Small intestine (tissue), 7 donors: ENCODE data around the gene B9D1. TPM values are rescaled to one million over a fixed set of nuclear protein-coding genes. Genes with fewer than 3 reads are reported as not detected.

Experiments
- DNase-seq, 2 donors: peaks; one replicate each; pipeline versions ENCODE4 v3.0.0 to v3.0.0-alpha.2; 2013
- FAIRE-seq: peaks from 2 replicates; lab custom pipeline; 2012; peaks lifted over from hg19 to GRCh38; lab: Jason Lieb, UNC
- H3K27ac ChIP-seq, 3 donors: one replicate each; pipeline ENCODE4 v1.5.1; 2013; ENCODE audit warnings: low read length in 2 of 3, mild to moderate bottlenecking in 2 of 3, control low read depth in 1 of 3, inconsistent platforms in 1 of 3, low read depth in 1 of 3, moderate library complexity in 1 of 3
- H3K27me3 ChIP-seq, 3 donors: one replicate each; pipeline ENCODE4 v1.6.1; 2013; ENCODE audit warnings: low read length in 3 of 3, inconsistent platforms in 1 of 3; ENCODE audit not compliant: control insufficient read depth in 3 of 3, insufficient read depth in 3 of 3
- H3K36me3 ChIP-seq, 3 donors: one replicate each; pipeline ENCODE4 v1.6.1; 2013; ENCODE audit warnings: low read length in 3 of 3, inconsistent platforms in 1 of 3, low read depth in 1 of 3, mild to moderate bottlenecking in 1 of 3, moderate library complexity in 1 of 3; ENCODE audit not compliant: control insufficient read depth in 3 of 3, insufficient read depth in 2 of 3
- H3K4me1 ChIP-seq, 3 donors: one replicate each; pipeline ENCODE4 v1.6.1; 2013; ENCODE audit warnings: low read length in 2 of 3, inconsistent platforms in 1 of 3, low read depth in 1 of 3, mild to moderate bottlenecking in 1 of 3, moderate library complexity in 1 of 3; ENCODE audit not compliant: control insufficient read depth in 3 of 3, insufficient read depth in 2 of 3
- H3K4me3 ChIP-seq, 3 donors: one replicate each; pipeline ENCODE4 v1.5.1; 2013; ENCODE audit warnings: low read length in 3 of 3, control low read depth in 1 of 3, inconsistent platforms in 1 of 3, low read depth in 1 of 3, mild to moderate bottlenecking in 1 of 3, moderate library complexity in 1 of 3
- H3K9me3 ChIP-seq, 2 donors: one replicate each; pipeline ENCODE4 v1.6.1; 2013; ENCODE audit warnings: low read depth in 1 of 2, low read length in 1 of 2; ENCODE audit not compliant: control insufficient read depth in 2 of 2, insufficient read depth in 1 of 2
- WGBS, 3 donors: extraction: QIAGEN DNeasy Blood & Tissue Kit; methylation state at CpG; one replicate each; pipeline ENCODE4 v1.1.7; 2013; 5-methylcytosine and 5-hydroxymethylcytosine counted together
- polyA plus RNA-seq, 4 donors: library from polyadenylated mRNA; stranded (reverse) in 3 of 4; unstranded in 1 of 4; fragments of 200-250 nt in 3 of 4; fragments of 120-200 nt in 1 of 4; gene quantifications; one replicate each; pipeline versions ENCODE4 v1.2.1 to v1.2.3, GENCODE V29; 2013
- donor health status: healthy with polysubstance abuse.
- donor health status: control.
- donor health status: control.
- donor health status: Bipolar disorder and iron deficiency.
- donor health status: healthy.

B9D1 gene
- polyA plus RNA-seq, 4 donors = 2.2 to 18.1 (median 12.9) TPM

DNA sequence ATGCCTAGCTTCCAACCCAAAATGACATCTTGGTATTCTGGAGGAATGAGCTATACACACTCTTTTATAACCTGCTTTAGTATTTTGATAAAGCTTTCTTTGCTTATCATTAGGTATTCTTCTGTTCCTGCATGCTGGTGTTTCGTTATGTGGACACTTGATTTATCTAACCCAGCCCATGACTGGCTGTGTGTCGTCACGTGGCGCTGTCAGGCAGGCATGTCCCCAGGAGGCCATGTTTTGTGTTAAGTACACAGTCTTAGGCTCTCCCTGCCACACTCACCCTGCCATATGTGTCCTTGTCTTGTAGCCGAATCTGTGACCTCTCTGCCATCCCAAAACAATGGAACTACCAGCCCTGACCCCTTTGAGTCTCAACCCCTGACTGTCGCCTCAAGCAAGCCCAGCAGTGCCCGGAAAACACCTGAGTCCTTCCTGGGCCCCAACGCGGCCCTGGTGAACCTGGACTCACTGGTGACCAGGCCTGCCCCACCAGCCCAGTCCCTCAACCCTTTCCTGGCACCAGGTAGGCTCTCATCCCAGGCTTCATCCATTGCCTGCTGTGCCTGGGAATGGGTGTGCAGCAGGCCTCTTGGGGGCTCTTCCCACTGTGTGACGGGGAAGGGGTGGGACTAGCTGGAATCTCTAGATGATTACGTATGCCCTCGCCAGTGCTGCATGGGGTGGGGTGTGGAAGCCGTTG, 30.8 kb downstream of the B9D1 start:
- no peak for FAIRE-seq
- DNase-seq = no peak

DNA sequence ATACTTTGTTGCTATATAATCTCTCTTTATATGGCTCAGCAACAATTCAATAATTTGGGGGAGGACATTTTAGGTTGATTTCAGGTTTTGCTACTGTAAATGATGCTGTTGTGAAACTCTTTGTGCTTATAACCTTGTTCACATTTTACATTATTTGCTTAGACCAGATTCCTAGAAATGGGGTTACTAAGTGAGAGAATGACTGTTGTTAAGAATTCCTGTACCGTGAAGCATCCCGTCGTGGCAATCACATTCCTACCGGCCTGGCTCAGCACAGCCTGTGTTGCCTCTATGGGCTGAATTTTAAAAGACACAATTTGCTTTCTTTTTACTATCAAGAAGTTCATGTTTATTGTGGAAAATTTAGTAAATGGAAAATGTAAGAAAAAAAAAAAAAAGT, 31.4 kb downstream of the B9D1 start:
- DNase-seq = no peak
- Histone ChIP-seq H3K27ac (no peak overlapping the region), H3K9me3 (no peaks in the 10 kb centered on the region), H3K27me3 (no peaks in the 10 kb centered on the region), H3K4me3 (no peak overlapping the region), H3K4me1 (peaks cover 0 to 4% (median 0%) of the 10 kb centered on the region in 3 donors), H3K36me3 (peaks cover 0 to 68% (median 2%) of the 10 kb centered on the region in 3 donors)
- no peak for FAIRE-seq
- 84 to 94% (median 92%) methylated on average over 4 of the region's 4 CpGs for WGBS, 3 donors

More for the DNA sequence above, 30.8 kb downstream of the B9D1 start:
- H3K36me3 ChIP-seq = peaks cover 0 to 74% (median 2%) of the 10 kb centered on the region in 3 donors
- WGBS, 3 donors = 91 to 95% (median 94%) methylated on average over 13 of the region's 13 CpGs
- no peak overlapping the region for H3K4me3 ChIP-seq
- peaks cover 0 to 10% (median 0%) of the 10 kb centered on the region in 3 donors for H3K4me1 ChIP-seq
- no peak overlapping the region for H3K27ac ChIP-seq
- H3K27me3 ChIP-seq = no peaks in the 10 kb centered on the region
- no peaks in the 10 kb centered on the region for H3K9me3 ChIP-seq

DNA sequence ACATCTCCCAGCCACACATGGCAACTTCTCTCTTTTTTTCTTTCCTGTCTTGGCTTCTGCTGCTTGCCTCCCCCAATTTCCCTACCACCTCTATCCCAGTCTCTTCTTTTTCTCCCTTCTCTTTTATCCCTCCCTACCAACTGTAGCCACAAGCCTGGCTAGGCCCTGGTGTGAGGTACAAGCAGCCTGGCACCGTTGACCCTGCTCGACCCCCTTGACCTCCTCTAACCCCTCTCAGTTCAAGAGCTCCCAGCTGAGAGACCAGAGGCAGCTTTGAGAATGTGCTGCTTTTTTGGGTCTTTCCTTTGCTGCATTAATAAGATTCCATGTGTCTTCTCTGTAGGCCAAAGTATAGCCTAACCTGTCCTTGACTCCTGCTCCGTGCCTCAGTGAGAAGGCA, 32.3 kb downstream of the B9D1 start:
- 79 to 84% (median 82%) methylated on average over 3 of the region's 3 CpGs for WGBS, 3 donors
- DNase-seq = no peak
- Histone ChIP-seq H3K4me1 (peaks cover 0 to 3% (median 0%) of the 10 kb centered on the region in 3 donors), H3K27me3 (no peaks in the 10 kb centered on the region), H3K4me3 (no peak overlapping the region), H3K9me3 (no peaks in the 10 kb centered on the region), H3K27ac (no peak overlapping the region), H3K36me3 (peaks cover 0 to 61% (median 2%) of the 10 kb centered on the region in 3 donors)
- no peak for FAIRE-seq

DNA sequence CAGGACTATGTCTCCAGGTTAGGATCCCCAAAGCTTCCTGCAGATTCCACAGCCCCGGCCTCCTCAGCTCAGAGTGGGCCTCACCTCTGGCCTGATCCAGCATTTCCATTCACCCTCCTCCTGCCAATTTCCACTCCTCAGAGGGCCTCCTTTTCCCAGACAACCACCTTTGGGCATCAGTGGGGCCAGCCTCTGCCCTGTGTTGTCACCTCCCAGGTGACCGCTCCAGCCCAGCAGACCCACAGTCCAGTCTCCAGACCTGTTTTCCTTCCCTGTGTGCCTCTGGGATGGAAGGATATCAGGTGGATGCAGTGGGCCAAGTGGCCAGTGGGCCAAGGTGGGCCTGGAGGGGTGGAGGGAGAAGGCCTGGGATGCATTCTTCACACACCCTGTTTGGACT, 32.7 kb downstream of the B9D1 start:
- no peak for FAIRE-seq

DNA sequence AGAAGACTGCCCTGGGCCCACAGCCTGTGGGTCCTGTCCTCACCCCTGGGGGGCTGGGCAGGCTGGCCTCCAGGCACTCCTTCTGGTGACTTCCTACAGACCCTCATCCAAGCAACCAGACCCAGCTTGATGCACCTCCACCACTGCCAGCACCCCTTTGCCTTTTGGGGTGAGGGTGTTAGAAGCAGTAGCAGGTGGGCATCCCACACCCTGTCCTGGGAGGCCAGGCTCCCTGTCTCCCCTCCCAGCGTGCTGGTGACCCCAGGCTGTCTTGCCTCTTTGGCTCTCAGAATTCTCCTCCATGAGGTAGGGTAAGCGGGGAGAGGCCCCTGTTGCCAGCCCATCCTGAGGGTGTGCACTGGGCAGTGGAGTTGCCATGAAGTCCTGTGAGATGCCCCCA, 33.4 kb downstream of the B9D1 start:
- H3K27ac ChIP-seq = no peak overlapping the region
- no peak overlapping the region for H3K4me3 ChIP-seq
- no peak for DNase-seq
- peaks cover 0 to 3% (median 0%) of the 10 kb centered on the region in 3 donors for H3K4me1 ChIP-seq
- H3K9me3 ChIP-seq = peaks cover 0 to 6% of the 10 kb centered on the region in 2 donors
- 90 to 92% (median 90%) methylated on average over 2 of the region's 2 CpGs for WGBS, 3 donors
- H3K36me3 ChIP-seq = peaks cover 0 to 57% (median 2%) of the 10 kb centered on the region in 3 donors
- no peak for FAIRE-seq
- no peaks in the 10 kb centered on the region for H3K27me3 ChIP-seq

More for the DNA sequence above, 32.7 kb downstream of the B9D1 start:
- no peak overlapping the region for H3K27ac ChIP-seq
- no peaks in the 10 kb centered on the region for H3K27me3 ChIP-seq
- DNase-seq = no peak
- peaks cover 0 to 3% (median 0%) of the 10 kb centered on the region in 3 donors for H3K4me1 ChIP-seq
- peaks cover 0 to 4% of the 10 kb centered on the region in 2 donors for H3K9me3 ChIP-seq
- no peak overlapping the region for H3K4me3 ChIP-seq
- 95 to 100% (median 95%) methylated on average over 2 of the region's 2 CpGs for WGBS, 3 donors
- peaks cover 0 to 61% (median 2%) of the 10 kb centered on the region in 3 donors for H3K36me3 ChIP-seq

DNA sequence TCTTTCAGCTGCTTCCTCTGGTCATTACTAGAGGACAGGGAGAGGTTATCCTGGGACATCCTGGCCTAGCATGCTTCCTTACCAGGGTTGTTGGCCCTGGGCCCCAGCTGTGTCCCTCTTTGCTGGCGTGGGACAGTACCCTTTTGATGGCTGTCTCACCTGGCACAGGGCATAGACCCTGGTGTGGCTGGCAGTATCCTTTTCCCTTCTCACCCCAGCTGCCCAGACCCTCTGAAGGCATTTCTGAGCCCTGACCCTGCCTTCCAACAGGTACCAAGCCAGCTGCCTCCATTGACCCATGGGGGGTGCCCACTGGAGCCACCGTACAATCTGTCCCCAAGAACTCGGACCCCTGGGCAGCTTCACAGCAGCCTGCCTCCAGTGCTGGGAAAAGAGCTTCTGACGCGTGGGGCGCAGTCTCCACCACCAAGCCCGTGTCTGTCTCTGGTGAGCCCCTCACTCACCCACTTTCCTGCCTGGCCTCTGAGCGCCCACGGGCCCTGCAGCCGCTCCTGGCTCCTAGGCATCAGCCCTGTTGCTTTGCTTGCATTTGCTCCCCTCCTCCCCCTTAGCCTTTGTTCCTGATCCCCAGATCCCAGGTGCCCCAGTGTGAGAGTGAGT, 34.0 kb downstream of the B9D1 start:
- no peak overlapping the region for H3K4me3 ChIP-seq
- peaks cover 0 to 3% (median 0%) of the 10 kb centered on the region in 3 donors for H3K4me1 ChIP-seq
- no peak overlapping the region for H3K27ac ChIP-seq
- H3K9me3 ChIP-seq = peaks cover 0 to 6% of the 10 kb centered on the region in 2 donors
- WGBS, 3 donors = 94 to 98% (median 98%) methylated on average over 10 of the region's 10 CpGs
- H3K27me3 ChIP-seq = no peaks in the 10 kb centered on the region
- peaks cover 0 to 52% (median 0%) of the 10 kb centered on the region in 3 donors for H3K36me3 ChIP-seq
- DNase-seq (no peak), FAIRE-seq (no peak)

DNA sequence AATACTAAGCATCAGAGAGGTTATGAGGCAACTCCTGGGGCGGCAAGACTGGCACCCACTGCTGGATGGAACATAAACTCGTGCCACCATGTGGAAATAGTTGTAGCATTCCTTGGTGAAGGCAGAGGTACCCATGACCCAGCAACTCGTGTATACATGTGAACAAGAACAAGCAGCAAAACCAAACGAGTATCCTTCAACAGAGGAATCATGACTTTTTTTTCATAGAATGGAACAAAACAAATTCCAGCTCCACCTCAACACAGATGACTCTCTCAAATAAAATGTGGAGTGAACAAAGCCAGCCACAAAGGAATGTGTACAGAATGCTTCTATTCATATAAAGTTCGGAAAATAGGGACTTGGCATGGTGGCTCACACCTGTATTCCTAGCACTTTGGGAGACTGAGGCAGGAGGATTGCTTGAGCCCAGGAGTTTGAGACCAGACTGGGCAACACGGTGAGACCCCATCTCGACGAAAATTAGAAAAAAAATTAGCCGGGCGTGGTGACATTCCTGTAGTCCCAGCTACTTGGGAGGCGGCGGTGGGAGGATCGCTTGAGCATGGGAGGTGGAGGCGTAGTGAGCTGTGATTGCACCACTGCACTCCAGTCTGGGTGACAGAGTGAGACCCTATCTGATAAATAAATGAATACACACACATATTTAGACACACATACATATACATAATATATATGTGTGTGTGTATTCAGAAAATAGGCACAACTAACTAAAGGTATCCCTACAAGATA, 35.3 kb downstream of the B9D1 start:
- FAIRE-seq (no peak), DNase-seq (no peak)
- Histone ChIP-seq H3K27me3 (no peaks in the 10 kb centered on the region), H3K27ac (no peak overlapping the region), H3K36me3 (peaks cover 0 to 43% (median 0%) of the 10 kb centered on the region in 3 donors), H3K9me3 (peaks cover 0 to 6% of the 10 kb centered on the region in 2 donors), H3K4me3 (no peak overlapping the region), H3K4me1 (no peaks in the 10 kb centered on the region)
- 91 to 93% (median 91%) methylated on average over 14 of the region's 14 CpGs for WGBS, 3 donors

DNA sequence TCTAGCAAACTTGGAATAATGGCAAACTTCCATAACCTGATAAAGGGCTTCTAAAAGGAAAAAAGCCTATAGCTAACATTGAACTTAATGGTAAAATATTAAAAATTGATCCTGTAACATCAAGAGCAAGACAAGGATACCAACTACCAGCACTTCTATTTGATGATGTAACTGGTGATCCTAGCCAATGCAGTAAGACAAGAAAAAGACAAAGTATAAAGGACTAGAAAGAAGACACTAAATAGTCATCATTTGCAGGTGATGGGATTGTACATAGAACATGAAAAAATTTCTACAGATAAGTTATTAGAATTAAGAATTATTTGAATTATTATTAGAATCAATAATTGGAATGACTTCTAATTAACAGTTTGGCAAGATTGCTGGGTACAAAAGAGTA, 37.0 kb downstream of the B9D1 start:
- no peak overlapping the region for H3K4me3 ChIP-seq
- no peaks in the 10 kb centered on the region for H3K4me1 ChIP-seq
- no peaks in the 10 kb centered on the region for H3K27me3 ChIP-seq
- DNase-seq (no peak), FAIRE-seq (no peak)
- H3K36me3 ChIP-seq = peaks cover 0 to 43% (median 0%) of the 10 kb centered on the region in 3 donors
- H3K9me3 ChIP-seq = peaks cover 0 to 6% of the 10 kb centered on the region in 2 donors
- H3K27ac ChIP-seq = no peak overlapping the region
